Right cardiac atrium (tissue), 5 donors: ENCODE results near the gene TMEM50A. TPM values are rescaled to one million over a fixed set of nuclear protein-coding genes. Genes with fewer than 3 reads are reported as not detected.
A peak's percentile ranks its signal among the peaks of the same experiment; 100 is the strongest.
"Not testable (repeated sequence)": the region's sequence is repeated elsewhere in the genome, so short reads cannot be mapped to it uniquely, and the experiment has no call there.

Experiments
- ATAC-seq, 2 donors: fragments of 200-7000 bp; cut with Tn5 transposase; one replicate each; pipeline versions ENCODE4 v1.8.0 to v1.9.1; 2020; ENCODE audit warnings: moderate library complexity in 2 of 2, mild to moderate bottlenecking in 1 of 2
- DNase-seq, 3 donors: peaks; one replicate each; pipeline ENCODE4 v3.0.0-alpha.2; 2020
- H3K27ac ChIP-seq: one replicate; pipeline ENCODE4 v1.5.1; 2013; ENCODE audit warnings: mild to moderate bottlenecking, low read length, control low read depth, moderate library complexity
- H3K27me3 ChIP-seq: one replicate; pipeline ENCODE4 v1.6.1; 2013; ENCODE audit not compliant: control insufficient read depth, insufficient read depth
- H3K4me1 ChIP-seq: one replicate; pipeline ENCODE4 v1.6.1; 2013; ENCODE audit warnings: low read length; ENCODE audit not compliant: control insufficient read depth, insufficient read depth
- H3K4me3 ChIP-seq: one replicate; pipeline ENCODE4 v1.5.1; 2013; ENCODE audit warnings: low read length, control low read depth
- H3K9me3 ChIP-seq: one replicate; pipeline ENCODE4 v1.6.1; 2013; ENCODE audit warnings: low read length; ENCODE audit not compliant: control insufficient read depth
- WGBS: extraction: QIAGEN DNeasy Blood & Tissue Kit; methylation state at CpG from one replicate; pipeline ENCODE4 v1.1.7; 2013; 5-methylcytosine and 5-hydroxymethylcytosine counted together
- intact Hi-C, 4 donors: fragments of 100-400 bp; cut with DNase I; formaldehyde crosslinking; loops; one replicate each; pipeline versions ENCODE4 v1.11.0 to v1.14.0; 2022 to 2023
- polyA plus RNA-seq: library from polyadenylated mRNA; stranded (reverse); fragments of 200-250 nt; gene quantifications from one replicate; pipeline ENCODE4 v1.2.3, GENCODE V29; 2013
- total RNA-seq, 4 donors: library from RNA; stranded (reverse); fragmentation: NEBNext Ultra II Directional; extraction: Animal tissue kit (Norgen Biotek cat#: 25700); gene quantifications; one replicate each; pipeline ENCODE4 v1.2.1, GENCODE V29; 2021
- donor health status: healthy with polysubstance abuse.
- donor health status: DM: no; HTN: yes; CAD: no.
- donor health status: DM: no; HTN: no; CAD: no.
- donor health status: DM: no; HTN: yes; CAD: no; lungs with severe emphysema.
- donor health status: DM: yes; HTN: yes; CAD: no.

The TMEM50A gene
- total and polyA plus RNA-seq, 5 donors: 83.9 to 120 (median 100) TPM

- intact Hi-C loops, H3K27me3 ChIP-seq, H3K9me3 ChIP-seq, H3K27ac ChIP-seq, H3K4me1 ChIP-seq, DNase-seq, H3K4me3 ChIP-seq: not testable (repeated sequence)
- peak in 1 of 2 donors; percentile 52 for ATAC-seq
- WGBS: 49% methylated on average over 4 of the region's 4 CpGs
These were observed 49.0 kb downstream of the TMEM50A start for GRCh38 chr1:25387096-25387495.

GRCh38 chr1:25388691-25389090 is 50.6 kb downstream of the TMEM50A start:
- H3K27me3 ChIP-seq, H3K4me3 ChIP-seq, H3K9me3 ChIP-seq, DNase-seq, intact Hi-C loops, H3K27ac ChIP-seq, H3K4me1 ChIP-seq, ATAC-seq: not testable (repeated sequence)
- WGBS: 50% methylated on average over 8 of the region's 9 CpGs

GRCh38 chr1:25389721-25390120 is 51.6 kb downstream of the TMEM50A start:
- DNase-seq, ATAC-seq, H3K27ac ChIP-seq, H3K27me3 ChIP-seq, H3K4me1 ChIP-seq, intact Hi-C loops, H3K9me3 ChIP-seq, H3K4me3 ChIP-seq: not testable (repeated sequence)
- 64% methylated on average over 3 of the region's 3 CpGs for WGBS

GRCh38 chr1:25392841-25393240 is 54.7 kb downstream of the TMEM50A start:
- ATAC-seq (no peak), DNase-seq (no peak)
- Histone ChIP-seq H3K27ac (no peak overlapping the region), H3K9me3 (no peaks in the 10 kb centered on the region), H3K27me3 (no peaks in the 10 kb centered on the region), H3K4me1 (peaks cover 1% of the 10 kb centered on the region), H3K4me3 (no peak overlapping the region)
- WGBS: 91% methylated on average over 6 of the region's 6 CpGs
- intact Hi-C loops: no loop called here

- H3K4me3 ChIP-seq, DNase-seq, H3K4me1 ChIP-seq, intact Hi-C loops, H3K27me3 ChIP-seq, H3K27ac ChIP-seq, H3K9me3 ChIP-seq: not testable (repeated sequence)
- ATAC-seq: peak; percentile 54 to 77
- WGBS: 22% methylated on average over 4 of the region's 10 CpGs
These were observed 59.4 kb downstream of the TMEM50A start for GRCh38 chr1:25397549-25397948.

GRCh38 chr1:25398079-25398478 is 59.9 kb downstream of the TMEM50A start:
- intact Hi-C loops, DNase-seq, H3K4me3 ChIP-seq, H3K27me3 ChIP-seq, H3K9me3 ChIP-seq, ATAC-seq, H3K4me1 ChIP-seq, H3K27ac ChIP-seq: not testable (repeated sequence)
- WGBS: no CpG with 5 or more reads among the region's 2 CpGs

- 16% methylated on average over 6 of the region's 8 CpGs for WGBS
- H3K27me3 ChIP-seq, H3K4me3 ChIP-seq, H3K4me1 ChIP-seq, H3K9me3 ChIP-seq, DNase-seq, H3K27ac ChIP-seq: not testable (repeated sequence)
- peak; percentile 73 to 75 for ATAC-seq
- intact Hi-C loops: loop anchor here in 2 of 4 donors (10.0 kb wide), 1 partner anchor 122 kb away; no protein-coding TSS in a partner anchor
These were observed 65.0 kb downstream of the TMEM50A start for GRCh38 chr1:25402947-25403803.

GRCh38 chr1:25405731-25406305 is 67.7 kb downstream of the TMEM50A start:
- not testable (repeated sequence) for DNase-seq, H3K27ac ChIP-seq, H3K4me1 ChIP-seq, H3K27me3 ChIP-seq, H3K4me3 ChIP-seq, H3K9me3 ChIP-seq
- intact Hi-C loops: loop anchor here in 3 of 4 donors (5.0 to 10.0 kb wide), 2 partner anchors 111 to 119 kb away; no protein-coding TSS in a partner anchor
- peak in 1 of 2 donors; percentile 34 for ATAC-seq
- WGBS: 81% methylated on average over 9 of the region's 12 CpGs

- not testable (repeated sequence) for H3K27me3 ChIP-seq, H3K27ac ChIP-seq, DNase-seq, H3K4me1 ChIP-seq, H3K9me3 ChIP-seq, ATAC-seq, H3K4me3 ChIP-seq
- 86% methylated on average over 10 of the region's 10 CpGs for WGBS
- intact Hi-C loops: loop anchor here (5.0 to 10.0 kb wide), 3 partner anchors 107 to 123 kb away; no protein-coding TSS in a partner anchor
These were observed 71.7 kb downstream of the TMEM50A start for GRCh38 chr1:25409641-25410427.
